Lower leg skin (tissue), 3 donors: ENCODE data around the gene CDKAL1.

Source experiments
- CTCF ChIP-seq, 3 donors: fragments of 450-650 bp; IDR thresholded peaks; one replicate each; pipeline ENCODE4 v1.5.1; 2016; ENCODE audit warnings: antibody characterized with exemption in 3 of 3, mild to moderate bottlenecking in 3 of 3, moderate library complexity in 2 of 3
- POLR2A ChIP-seq, 2 donors: fragments of 450-650 bp; IDR thresholded peaks; one replicate each; pipeline ENCODE4 v1.6.1; 2016 to 2017; ENCODE audit warnings: antibody characterized with exemption in 2 of 2, mild to moderate bottlenecking in 1 of 2, moderate library complexity in 1 of 2

GRCh38 chr6:20708367-20709124 lies 174.3 kb downstream of the CDKAL1 start:
- TF ChIP-seq CTCF (IDR thresholded peaks at IDR 0.05) (no peak), POLR2A (IDR thresholded peaks at IDR 0.05) (no peak)
